Activated CD4-positive, alpha-beta T cell treated with anti-CD3 and anti-CD28 coated beads for 4 hours (primary cell): ENCODE data around the gene JPH2.

Source experiments
- DNase-seq, 2 donors: peaks; one replicate each; pipeline ENCODE4 v3.0.0-alpha.2; 2020

Gene JPH2

DNA sequence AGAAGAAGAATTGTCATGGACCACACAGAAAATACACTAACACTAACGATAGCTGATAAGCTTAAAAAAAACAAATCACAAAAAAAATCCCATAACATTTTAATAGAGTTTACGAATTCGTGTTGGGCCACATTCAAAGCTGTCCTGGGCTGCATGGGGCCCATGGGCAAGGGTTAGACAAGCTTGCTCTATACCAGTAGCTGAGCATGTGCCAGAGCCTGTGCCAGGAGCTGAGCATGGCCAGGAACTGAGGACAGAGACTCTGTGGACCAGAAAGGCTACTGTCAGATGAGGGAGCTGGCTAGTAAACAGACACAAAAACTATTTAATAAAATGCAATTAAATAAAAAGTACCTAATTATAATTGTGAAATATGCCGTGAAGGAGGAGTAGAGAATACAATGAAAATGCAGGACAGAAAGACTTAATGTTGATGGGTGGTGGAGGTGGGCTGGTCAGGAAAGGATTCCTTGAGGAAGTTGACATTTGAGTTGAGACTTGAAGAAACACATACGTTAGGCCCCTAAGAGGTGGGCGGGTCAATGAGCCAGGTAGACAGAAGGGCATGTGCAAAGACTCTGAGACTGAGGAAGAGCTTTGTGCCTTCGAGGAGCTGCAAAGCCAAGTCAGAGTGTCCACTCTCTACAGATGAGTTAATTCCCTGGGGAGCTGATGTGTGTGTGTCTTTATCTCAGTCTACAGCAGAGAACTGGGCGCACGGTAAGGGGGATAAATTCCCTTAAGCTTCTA lies 66.1 kb downstream of the JPH2 start:
- DNase-seq: no peak

DNA sequence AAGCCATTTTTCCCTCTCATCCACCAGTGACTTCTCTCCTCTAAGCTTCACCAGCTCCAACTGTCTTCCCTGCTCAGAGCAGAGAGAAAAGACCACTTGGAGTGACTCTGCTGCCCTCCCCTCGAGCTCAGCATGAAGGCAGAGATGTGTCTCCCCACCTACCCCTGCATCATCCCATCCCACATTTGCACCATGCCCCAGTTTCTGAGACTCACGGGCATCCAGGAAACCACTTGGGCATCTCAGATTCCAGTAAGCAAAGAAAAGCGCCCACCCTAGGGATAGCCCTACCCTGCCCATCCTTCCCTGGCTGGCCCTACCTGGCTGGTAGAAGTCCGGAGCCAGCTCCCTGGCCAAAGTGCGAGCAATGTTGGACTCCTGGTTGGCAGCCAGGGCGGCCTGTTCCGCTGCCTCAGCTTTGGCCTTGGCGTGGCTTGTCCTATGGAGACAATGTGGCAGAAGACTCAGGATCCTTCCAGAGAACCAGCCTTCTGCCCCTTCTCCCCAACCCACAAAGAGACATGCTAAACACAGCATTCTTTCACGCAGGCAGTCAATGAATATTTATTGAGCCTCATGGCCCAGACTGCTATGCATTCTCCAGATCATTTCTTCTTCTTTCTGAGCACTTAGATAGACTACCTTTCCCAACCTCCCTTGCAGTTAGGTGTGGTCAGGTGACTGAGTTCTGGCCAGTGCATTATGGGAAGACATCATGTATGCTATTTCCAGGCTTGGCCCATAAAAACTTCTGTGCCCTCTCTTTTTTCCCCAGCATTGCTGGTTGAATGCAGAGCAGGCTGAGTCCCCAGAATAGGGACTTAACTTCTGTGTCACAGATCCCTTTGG lies 68.6 kb downstream of the JPH2 start:
- DNase-seq: no peak

DNA sequence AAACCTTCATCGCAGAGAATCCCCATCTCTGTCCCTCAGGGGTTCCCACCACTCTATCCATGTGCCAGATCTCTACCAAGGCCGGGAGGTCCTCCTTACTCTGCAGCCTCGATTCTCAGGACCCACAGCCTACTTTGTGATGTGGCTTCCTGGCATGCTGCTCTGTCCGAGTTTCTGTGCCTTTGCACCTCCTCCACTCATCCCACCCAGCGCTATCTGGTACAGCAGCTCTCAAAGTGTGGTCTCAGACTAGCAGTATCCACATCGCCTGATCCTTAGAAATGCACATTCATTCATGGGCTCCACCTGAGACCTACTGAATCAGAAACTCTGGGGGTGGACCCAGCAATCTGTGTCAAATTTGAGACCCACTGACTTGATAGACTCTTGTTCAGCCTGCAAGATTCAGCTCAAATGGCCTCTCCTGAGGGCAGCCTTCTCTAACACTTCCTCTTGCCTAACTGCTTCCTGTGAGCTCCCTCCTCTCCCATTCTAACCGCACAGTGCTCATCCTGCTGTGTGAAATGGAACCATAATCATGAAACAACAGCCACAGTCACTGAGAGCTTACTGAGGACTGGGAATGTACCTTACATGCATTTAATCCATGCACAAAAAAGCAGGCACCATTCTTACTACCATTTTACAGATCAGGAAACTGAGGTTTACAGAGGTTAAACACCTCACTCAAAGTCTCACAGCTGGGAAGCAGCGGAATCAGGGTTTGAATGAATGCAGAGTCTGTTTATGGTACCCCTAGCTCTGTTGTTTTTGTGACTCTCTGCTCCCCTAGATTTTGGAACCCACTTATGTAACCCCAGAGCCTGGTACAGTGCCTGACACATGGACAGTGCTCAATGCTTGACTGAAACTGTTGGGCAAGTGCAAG lies 69.4 kb downstream of the JPH2 start:
- DNase-seq: no peak

DNA sequence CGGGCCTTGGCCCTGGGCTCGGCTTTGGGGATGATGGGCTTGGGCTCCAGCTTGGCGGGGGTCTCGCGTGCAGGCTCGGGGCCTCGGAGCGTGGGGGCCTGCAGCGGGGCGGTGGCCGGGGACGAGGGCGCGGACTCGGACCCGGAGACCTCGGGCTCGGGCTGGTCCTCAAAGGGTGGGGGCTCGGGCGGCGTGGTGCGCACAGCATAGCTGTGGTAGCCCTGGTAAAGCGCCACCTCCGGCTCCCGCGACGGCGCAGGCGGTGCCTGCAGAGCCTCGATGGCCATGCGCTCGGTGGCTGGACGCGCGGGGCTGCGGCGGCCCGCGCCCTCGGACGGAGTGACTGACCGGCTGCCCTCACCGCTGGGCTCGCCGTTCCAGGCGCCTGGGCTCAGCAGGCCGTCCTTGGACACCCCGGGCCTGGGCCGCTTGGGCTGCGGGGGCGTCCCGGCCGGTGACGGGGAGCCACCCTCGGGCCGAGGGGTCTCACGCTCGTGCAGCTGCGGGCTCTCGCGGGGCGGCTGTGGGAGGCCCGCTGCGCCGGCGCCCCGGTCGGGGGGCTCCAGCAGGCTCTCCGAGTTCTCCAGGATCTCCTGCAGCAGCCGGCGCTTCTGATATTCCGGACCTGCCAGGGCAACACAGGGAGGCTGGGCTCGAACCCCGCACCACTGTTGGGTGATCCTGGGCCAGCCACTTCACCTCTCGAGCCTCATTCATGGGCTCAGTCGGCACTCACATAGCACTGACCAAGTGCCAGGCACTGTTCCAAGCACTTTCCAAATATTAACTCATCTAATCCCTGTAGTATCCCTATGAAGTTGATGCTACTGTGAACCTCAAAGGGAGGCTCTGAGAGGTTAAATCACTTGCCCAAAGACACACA lies 71.0 kb downstream of the JPH2 start:
- no peak for DNase-seq

DNA sequence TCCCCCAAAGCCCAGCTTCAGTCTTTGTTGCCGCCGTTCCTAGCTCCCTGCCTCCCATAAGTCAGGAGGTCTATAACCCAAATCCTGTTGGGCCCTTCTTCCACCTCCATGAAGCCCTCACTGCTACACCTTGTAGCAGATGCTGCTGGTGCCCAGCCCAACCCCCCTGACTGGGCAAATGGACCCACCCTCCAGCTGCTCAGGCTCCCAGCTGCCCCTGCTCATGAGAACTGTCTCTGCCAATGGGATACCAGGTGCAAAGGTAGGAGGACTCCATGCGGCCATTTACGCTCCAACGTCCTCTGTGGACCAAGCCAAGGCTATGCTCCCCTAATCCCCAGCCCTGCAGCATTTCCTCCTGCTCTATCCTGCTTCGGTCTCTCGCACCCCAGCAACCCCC lies 71.8 kb downstream of the JPH2 start:
- DNase-seq: no peak

DNA sequence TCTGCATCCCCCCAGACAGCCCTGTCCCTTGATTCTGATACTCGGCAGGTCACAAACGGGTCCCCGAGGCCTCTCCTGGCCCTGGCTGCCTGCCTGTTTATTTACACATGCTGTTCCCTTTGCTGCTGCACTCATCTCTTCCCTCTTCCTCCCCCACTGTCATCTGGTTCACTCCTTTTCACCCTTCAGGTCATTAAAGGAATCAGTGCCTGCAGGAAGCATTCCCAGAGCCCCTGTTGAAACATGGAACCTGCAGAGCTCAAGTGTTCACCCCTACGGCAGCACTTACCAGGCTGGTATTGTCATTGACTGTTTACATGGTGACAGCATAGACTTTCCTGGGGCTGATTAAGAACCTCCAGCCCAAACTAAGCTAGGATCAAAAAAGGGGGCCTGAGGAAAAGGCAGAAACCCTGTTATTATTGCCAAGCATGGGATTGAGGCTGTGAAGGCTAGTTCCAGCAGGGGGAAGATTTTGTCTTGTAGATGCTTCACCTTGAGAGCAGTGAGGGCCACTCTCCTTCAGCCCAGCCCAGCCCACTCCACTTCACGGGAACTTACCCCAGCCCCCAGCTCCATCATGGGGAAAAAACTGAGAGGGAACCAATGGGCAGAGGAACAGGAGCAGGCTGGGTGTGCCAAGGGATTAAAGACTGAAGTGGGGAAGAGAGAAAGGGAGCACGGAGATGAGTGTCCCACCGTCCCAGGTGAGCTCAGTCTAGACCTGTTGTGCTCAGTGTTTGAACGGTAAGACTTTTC lies 73.2 kb downstream of the JPH2 start:
- no peak for DNase-seq

DNA sequence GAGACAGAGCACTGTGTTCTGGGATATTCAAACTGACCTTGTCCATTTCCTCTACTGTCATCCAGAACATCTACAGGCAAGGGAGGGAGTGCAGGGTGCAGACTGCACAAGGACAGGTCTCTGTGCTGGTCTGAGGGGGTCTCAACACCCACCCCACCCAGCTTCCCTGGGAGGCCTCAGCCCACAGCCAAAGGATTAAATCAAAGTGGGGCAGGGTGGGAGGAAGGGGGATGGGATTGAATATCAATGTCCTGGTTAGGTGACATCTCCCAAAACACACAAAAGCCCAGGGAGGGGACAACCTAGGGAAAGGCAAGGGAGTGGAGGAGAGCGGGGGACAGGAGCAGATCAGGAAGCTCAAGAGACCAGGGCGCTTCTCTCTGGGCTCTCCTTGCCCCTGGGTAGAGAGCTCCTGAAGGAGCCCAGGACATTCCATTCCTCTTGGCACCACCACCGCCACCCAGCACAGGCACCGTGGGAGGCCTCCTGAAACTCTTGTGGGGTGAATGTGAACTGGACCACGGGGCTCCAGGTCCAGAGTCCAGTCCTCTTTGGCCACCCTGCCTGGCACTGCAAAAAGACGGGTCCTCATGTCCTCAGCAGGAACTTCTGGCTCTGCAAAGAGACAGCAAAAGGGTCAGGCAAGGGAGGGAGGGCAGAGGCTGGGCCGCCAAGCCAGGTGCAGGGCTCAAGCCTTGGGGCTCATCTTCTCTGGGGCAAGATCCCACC lies 73.9 kb downstream of the JPH2 start:
- no peak for DNase-seq

DNA sequence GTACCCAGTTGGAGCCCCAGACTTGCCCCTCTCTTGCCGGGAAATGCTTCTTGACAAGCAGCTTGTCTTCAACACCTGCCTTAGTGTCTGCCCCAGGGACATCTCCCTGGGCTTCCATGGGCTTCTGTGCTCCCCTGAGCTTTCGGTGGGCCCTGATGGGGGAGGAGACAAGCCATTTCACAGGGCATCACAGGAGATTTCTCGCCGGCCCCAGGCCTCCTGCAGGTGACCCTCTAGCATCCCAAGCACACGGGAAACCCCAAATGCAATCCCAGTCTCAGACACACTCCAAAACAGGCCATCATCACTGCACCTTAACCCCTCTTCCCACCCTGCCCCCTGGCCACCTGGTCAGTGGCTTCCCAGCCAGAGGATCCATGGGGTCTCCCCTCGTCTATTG lies 74.5 kb downstream of the JPH2 start:
- DNase-seq: no peak

DNA sequence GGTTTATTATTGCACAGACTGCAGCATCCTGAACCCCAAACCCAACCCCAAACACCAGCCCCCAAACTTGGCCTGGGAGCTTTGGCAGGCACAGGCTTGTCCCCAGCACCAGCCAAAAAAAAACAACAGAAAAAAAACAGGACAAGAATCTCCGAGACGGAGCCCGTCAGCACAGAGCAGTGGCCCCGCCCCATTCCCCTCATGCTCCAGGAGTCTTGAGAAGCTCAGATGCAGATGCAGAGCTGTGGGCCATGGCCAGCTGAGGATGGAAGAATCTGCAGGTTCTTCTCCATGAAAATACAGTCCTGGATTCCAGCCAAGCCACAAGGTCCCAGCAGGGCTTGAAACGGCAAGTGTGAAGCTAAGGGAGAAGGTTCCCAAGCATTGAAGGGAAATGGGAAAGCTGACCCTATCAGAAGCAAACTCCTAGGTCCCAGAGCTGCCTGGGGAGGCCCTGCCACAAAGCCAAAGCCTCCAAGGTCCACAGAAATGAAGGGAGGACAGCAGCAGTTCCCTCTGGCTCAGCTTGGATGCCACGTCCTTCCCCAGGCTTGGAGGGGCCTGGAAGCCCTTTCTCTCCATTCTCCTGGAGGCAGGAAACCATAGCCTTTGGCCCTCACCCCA lies 75.2 kb downstream of the JPH2 start:
- DNase-seq: no peak

DNA sequence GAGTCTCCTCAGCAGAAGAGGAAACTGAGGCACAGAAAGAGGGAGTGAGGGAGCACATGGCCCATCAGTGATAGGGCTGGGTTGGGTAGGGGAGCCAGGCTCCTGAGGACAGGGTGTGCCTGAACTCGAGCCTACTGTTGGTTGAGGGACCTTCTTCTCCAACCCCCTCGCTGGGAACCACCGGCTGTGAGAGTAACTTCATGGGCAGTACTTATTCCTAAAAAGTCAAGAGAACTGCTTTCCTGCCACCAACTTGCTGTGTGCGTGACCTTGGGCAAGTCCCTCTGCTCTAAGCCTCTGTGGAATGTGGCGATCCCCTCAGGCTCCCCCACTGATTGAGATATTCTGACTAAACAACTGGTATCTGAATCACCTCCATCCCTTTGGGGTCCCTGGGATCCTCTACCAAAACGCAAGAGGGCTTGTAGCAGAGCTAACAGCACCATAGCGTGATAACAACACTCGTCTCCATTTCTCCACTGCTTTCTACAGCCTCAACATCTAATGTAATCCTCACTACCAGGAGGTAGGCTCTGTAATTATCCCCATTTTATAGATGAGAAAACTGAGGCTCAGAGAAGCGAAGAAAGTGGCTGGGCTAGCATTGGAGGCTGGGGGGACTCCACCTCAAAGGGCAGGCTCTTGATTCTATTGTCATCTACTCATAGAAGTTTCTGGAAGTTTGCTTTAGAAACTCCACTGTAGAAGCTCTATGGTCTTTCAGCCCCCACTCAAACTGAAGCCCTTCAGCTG lies 76.0 kb downstream of the JPH2 start:
- DNase-seq: no peak

DNA sequence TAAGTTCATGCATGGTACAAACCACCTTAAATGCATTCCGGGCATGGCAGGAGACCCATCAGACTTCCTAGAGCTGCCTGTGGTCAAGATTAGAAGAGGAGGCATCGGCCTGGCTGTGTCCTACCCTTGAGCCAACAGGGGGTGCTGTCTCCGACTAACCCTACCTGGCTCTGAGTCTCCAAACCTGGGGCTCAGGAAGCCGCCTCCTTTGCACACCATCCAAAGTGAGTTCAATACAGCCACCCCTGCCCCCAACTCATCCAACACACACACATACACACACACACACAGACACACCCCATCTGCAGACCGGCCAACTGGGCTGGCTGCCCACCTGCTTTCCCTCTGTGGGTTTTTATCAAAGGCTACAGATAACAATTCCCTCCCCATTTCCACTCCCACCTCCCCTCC lies 77.0 kb downstream of the JPH2 start:
- DNase-seq: no peak

DNA sequence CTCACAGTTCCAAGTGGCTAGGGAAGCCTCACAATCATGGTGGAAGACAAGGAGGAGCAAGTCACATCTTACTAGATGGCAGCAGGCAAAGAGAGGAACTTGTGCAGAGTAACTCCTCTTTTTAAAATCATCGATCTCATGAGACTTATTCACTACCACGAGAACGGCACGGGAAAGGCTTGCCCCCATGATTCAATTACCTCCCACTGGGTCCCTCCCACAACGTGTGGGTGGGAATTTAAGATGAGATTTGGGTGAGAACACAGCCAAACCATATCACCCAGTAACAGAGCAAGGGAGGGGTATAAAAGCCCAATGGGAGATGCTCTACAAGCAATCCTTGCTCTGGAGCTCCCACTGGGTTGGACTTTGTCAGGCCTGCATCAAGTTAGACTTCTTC lies 80.4 kb downstream of the JPH2 start:
- DNase-seq: no peak

DNA sequence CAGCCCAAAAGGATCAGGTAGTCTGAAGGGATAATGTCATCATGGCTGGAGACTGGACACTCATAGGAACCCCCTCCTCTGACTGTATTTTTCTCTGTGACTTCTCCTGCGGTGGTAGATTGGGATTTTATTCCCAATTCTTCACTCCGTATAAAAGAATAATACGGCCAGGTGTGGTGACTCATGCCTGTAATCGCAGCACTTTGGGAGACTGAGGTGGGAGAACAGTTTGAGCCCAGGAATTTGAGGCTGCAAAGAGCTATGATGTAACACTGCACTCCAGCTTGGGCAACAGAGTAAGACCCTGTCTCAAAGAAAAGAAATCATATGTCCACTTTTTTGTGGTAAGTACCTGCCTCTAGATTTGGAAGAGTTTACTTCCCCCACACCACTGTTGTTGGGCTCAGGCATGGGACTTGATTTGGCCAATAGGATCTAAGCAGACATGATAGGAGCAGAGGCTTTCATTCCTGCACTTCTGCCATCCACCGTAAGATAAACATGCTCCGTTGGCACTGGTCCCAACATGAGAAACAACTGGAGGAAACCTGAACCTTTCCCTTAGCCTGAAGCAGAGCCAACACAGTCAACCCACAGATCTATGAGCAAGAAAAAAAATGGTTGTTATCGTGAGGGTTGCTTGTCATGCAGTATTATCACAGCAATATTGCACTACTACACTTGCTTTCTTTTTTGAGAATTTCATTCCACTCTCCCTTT lies 82.0 kb downstream of the JPH2 start:
- DNase-seq: no peak

DNA sequence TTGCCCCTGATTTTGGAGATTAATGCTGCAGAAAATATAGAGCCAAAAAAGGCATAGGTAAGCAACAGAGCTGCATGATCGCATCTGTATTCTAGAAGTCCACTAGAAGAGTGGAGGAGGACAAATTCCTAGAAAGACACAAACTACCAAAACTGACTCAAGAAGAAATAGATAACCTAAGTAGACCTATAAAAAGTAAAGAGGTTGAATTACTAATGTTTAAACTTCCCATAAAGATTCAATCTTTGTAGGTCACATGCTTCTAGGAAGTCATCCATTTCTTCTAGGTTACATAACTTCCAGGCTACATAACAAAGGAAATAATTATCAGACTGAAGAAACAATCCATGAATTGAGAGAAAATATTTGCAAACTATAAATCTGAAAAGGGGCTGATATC lies 84.4 kb downstream of the JPH2 start:
- DNase-seq: no peak

DNA sequence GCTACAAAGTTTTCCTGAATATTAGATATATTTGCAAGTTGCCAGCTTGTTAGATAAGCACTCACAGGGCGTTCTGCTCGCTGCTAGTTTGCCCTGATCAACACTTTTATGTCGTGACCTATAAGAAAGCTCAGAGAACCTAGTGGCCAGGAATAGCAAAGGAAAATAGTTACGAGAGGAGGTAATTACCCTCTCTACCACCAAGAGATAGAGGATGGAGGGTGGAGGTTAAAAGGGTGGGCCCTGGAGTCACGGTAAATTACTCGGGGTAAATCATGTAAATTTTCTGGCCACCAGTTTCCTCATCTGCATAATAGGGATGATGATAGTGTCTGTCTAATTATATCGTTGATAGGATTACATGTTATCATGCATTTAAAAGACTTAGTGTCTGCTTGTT lies 87.2 kb downstream of the JPH2 start:
- DNase-seq: no peak

DNA sequence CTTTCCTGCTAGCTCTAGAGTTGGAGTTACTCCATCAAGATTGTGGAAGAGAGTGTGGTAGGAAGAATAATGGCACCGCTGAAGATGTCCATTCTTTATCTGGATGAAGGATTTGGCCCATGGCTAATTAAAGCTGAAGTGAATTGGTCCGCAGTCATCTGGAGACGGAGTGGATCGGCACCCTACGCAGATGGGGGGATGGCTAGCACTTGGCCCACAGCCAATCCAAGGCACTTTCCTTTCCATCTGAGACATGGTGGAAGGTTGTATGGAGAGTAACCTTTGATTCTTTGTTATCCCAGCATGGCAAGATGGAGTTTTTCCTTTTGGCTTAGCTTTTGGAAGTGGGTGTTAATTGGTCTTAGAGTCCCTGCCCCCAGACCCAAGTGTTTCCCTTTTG lies 88.3 kb downstream of the JPH2 start:
- no peak for DNase-seq

DNA sequence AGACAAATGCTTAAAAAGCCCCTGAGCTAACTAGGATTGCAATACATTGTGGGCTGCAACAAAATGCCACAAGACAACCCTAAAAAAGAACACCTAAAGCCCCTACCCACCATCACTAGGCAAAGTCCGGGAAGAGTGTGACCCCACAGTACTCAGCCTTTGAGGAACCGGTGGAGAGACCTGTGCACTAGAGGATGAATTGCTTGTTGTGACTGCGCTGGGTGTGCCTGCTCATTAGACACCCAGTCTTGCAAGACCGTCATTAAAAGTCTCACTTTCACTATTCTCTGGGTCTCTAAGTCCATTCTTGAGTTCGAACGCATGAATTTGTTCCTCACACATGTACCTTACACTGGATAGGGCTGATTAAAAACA lies 88.7 kb downstream of the JPH2 start:
- DNase-seq: no peak

DNA sequence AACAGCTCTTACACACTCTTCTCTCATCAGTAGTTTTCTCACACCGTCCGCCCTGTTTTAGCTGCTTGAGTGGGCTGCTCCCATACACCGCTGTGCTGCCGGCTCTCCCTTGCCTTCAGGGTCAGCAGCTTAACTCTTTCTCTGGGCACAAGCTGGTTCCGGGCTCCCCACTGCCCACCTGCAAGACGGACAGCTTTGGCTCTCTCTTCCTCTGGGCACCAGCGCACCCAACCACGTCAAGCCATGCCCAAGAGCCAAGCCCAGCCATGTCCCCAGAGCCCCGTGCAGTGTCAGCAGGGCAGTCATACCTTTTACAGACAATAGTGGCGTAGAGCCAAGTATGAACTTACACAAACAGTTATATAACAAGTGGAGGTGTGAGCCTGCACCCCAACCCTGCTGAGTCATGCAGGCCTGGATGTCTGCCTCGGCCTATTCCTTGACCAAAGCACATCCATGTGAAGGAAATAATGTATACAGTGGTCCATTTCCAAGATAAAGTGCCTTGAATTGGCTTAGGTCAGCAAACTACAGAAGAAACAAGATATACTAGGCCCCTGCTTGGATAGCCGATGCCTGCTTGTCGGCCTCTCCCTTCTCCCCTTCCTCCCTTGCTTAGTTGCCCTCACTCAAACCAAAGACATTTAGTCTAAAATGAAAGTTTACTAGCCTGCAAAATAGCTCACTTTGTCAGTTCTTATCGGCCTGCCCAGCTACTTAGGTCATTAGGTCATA lies 89.3 kb downstream of the JPH2 start:
- no peak for DNase-seq
